Upper lobe of left lung (tissue), 6 donors: ENCODE results near the gene RBBP4. TPM values are rescaled to one million over a fixed set of nuclear protein-coding genes. Genes with fewer than 3 reads are reported as not detected.
A peak's percentile ranks its signal among the peaks of the same experiment; 100 is the strongest.
"Not testable (repeated sequence)": the region's sequence is repeated elsewhere in the genome, so short reads cannot be mapped to it uniquely, and the experiment has no call there.

Experiments used
- ATAC-seq, 2 donors: fragments of 200-7000 bp; cut with Tn5 transposase; one replicate each; pipeline ENCODE4 v1.9.1; 2022; ENCODE audit warnings: mild to moderate bottlenecking in 2 of 2, moderate library complexity in 2 of 2; ENCODE audit not compliant: low FRiP score in 2 of 2
- DNase-seq, 2 donors: peaks; one replicate each; pipeline ENCODE4 v3.0.0-alpha.2; 2019 to 2020
- H3K27ac ChIP-seq, 4 donors: fragments of 200-600 bp; sonication (generic); one replicate each; pipeline ENCODE4 v1.5.1; 2016 to 2019
- H3K27me3 ChIP-seq, 4 donors: fragments of 200-600 bp; sonication (generic); one replicate each; pipeline ENCODE4 v1.5.1; 2017 to 2019
- H3K36me3 ChIP-seq, 4 donors: fragments of 200-600 bp; sonication (generic); one replicate each; pipeline ENCODE4 v1.5.1; 2016 to 2019
- H3K4me1 ChIP-seq, 4 donors: fragments of 200-600 bp; sonication (generic); one replicate each; pipeline ENCODE4 v1.5.1; 2018 to 2019
- H3K4me3 ChIP-seq, 4 donors: fragments of 200-600 bp; sonication (generic); one replicate each; pipeline ENCODE4 v1.5.1; 2017 to 2019; ENCODE audit warnings: mild to moderate bottlenecking in 2 of 4, moderate library complexity in 1 of 4
- H3K9me3 ChIP-seq, 4 donors: fragments of 200-600 bp; sonication (generic); one replicate each; pipeline ENCODE4 v1.5.1; 2018 to 2019
- CTCF ChIP-seq, 6 experiments: fragments of 450-650 bp in 4 of 6; fragments of 200-600 bp in 2 of 6; sonication (generic) in 2 of 6; IDR thresholded peaks; one replicate each; pipeline ENCODE4 v1.5.1; 2016 to 2019; ENCODE audit warnings: antibody characterized with exemption in 6 of 6
- EP300 ChIP-seq, 4 donors: sonication (generic); formaldehyde crosslinking; IDR thresholded peaks; one replicate each; pipeline ENCODE4 v1.5.1; 2017; ENCODE audit warnings: antibody characterized with exemption in 4 of 4, control low read depth in 2 of 4
- POLR2A ChIP-seq, 4 donors: fragments of 450-650 bp; IDR thresholded peaks; one replicate each; pipeline ENCODE4 v1.5.1; 2016 to 2017; ENCODE audit warnings: antibody characterized with exemption in 4 of 4, mild to moderate bottlenecking in 2 of 4
- POLR2AphosphoS5 ChIP-seq, 2 donors: sonication (generic); formaldehyde crosslinking; IDR thresholded peaks; one replicate each; pipeline ENCODE4 v1.5.1; 2017; ENCODE audit warnings: antibody characterized with exemption in 2 of 2
- WGBS, 2 donors: methylation state at CpG; one replicate each; pipeline ENCODE4 v1.1.5; 2017 to 2018; 5-methylcytosine and 5-hydroxymethylcytosine counted together
- total RNA-seq, 6 donors: library from RNA; depleted of rRNA in 4 of 6; stranded (reverse); fragments of >200 nt in 4 of 6; gene quantifications; one replicate each; pipeline versions ENCODE4 v1.1.0 to v1.2.1, GENCODE V29; 2016 to 2021
- donor health status: DM: no; HTN: no; CAD: no; lungs with moderate emphysema.
- donor health status: DM: no; HTN: yes; CAD: no; lungs with severe emphysema.

The RBBP4 gene
- total RNA-seq, 6 donors from 2014 or later, result 72.8 to 161 (median 131) TPM

- H3K9me3 ChIP-seq, result no peaks in the 10 kb centered on the region
- H3K27ac ChIP-seq, result peak overlapping the region in 2 of 4 donors; percentile 17 to 43
- peaks cover 12 to 21% (median 15%) of the 10 kb centered on the region in 4 donors for H3K4me1 ChIP-seq
- TF ChIP-seq CTCF (IDR thresholded peaks at IDR 0.05), result no peak
- no peak for TF ChIP-seq POLR2AphosphoS5 (IDR thresholded peaks at IDR 0.05)
- no peak for TF ChIP-seq EP300 (IDR thresholded peaks at IDR 0.05)
- no peak for TF ChIP-seq POLR2A (IDR thresholded peaks at IDR 0.05)
- peaks cover 0 to 5% (median 0%) of the 10 kb centered on the region in 4 donors for H3K36me3 ChIP-seq
- 91 to 94% methylated on average over 6 of the region's 6 CpGs for whole genome bisulfite sequencing, 2 donors
- ATAC-seq, result no peak
- H3K4me3 ChIP-seq, result no peak overlapping the region
- DNase-seq, result no peak
- no peaks in the 10 kb centered on the region for H3K27me3 ChIP-seq
Measured at GRCh38 chr1:32693455-32694174, 42.6 kb downstream of the RBBP4 start.

- peak overlapping the region in 3 of 4 donors; percentile 39 to 57 (median 40) for H3K27ac ChIP-seq
- DNase-seq, result peak in 1 of 2 donors; percentile 55
- H3K36me3 ChIP-seq, result peaks cover 0 to 5% (median 0%) of the 10 kb centered on the region in 4 donors
- H3K4me1 ChIP-seq, result peaks cover 12 to 21% (median 15%) of the 10 kb centered on the region in 4 donors
- H3K9me3 ChIP-seq, result no peaks in the 10 kb centered on the region
- peak; percentile 32 to 75 for ATAC-seq
- 57 to 64% methylated on average over 17 of the region's 17 CpGs for WGBS, 2 donors
- no peaks in the 10 kb centered on the region for H3K27me3 ChIP-seq
- TF ChIP-seq POLR2AphosphoS5 (IDR thresholded peaks at IDR 0.05) (peak in 1 of 2 donors; percentile 29), EP300 (IDR thresholded peaks at IDR 0.05) (no peak)
- no peak overlapping the region for H3K4me3 ChIP-seq
Measured at GRCh38 chr1:32695098-32695904, 44.3 kb downstream of the RBBP4 start.

GRCh38 chr1:32696041-32696440, 45.0 kb downstream of the RBBP4 start:
- ATAC-seq (no peak), DNase-seq (no peak)
- peaks cover 12 to 21% (median 16%) of the 10 kb centered on the region in 4 donors for H3K4me1 ChIP-seq
- no peak for TF ChIP-seq POLR2AphosphoS5 (IDR thresholded peaks at IDR 0.05)
- no peak for TF ChIP-seq EP300 (IDR thresholded peaks at IDR 0.05)
- no peak for TF ChIP-seq POLR2A (IDR thresholded peaks at IDR 0.05)
- TF ChIP-seq CTCF (IDR thresholded peaks at IDR 0.05), result no peak
- H3K36me3 ChIP-seq, result peaks cover 0 to 5% (median 0%) of the 10 kb centered on the region in 4 donors
- no peak overlapping the region for H3K4me3 ChIP-seq
- H3K9me3 ChIP-seq, result no peaks in the 10 kb centered on the region
- peak overlapping the region in 1 of 4 donors; percentile 40 for H3K27ac ChIP-seq
- 94% methylated on average over 9 of the region's 9 CpGs for WGBS, 2 donors
- no peaks in the 10 kb centered on the region for H3K27me3 ChIP-seq

GRCh38 chr1:32696996-32697395, 46.0 kb downstream of the RBBP4 start:
- not testable (repeated sequence) for H3K27me3 ChIP-seq, H3K9me3 ChIP-seq, H3K27ac ChIP-seq, DNase-seq, H3K4me3 ChIP-seq, H3K36me3 ChIP-seq, ATAC-seq
- WGBS, 2 donors, result 94 to 97% methylated on average over 8 of the region's 8 CpGs
- peaks cover 22 to 29% (median 25%) of the 10 kb centered on the region in 4 donors for H3K4me1 ChIP-seq

GRCh38 chr1:32701421-32701911, 50.5 kb downstream of the RBBP4 start:
- Histone ChIP-seq H3K4me1 (peaks cover 20 to 27% (median 26%) of the 10 kb centered on the region in 4 donors), H3K27ac (peak overlapping the region; percentile 67 to 91 (median 86)), H3K27me3 (peaks cover 0 to 10% (median 0%) of the 10 kb centered on the region in 4 donors), H3K36me3 (no peaks in the 10 kb centered on the region), H3K4me3 (peak overlapping the region in 3 of 4 donors; percentile 73 to 75 (median 73)), H3K9me3 (no peaks in the 10 kb centered on the region)
- ATAC-seq (peak; percentile 11 to 47), DNase-seq (peak in 1 of 2 donors; percentile 35)
- WGBS, 2 donors, result 20 to 36% methylated on average over 5 to 6 of the region's 6 CpGs
- TF ChIP-seq CTCF (IDR thresholded peaks at IDR 0.05) (peak in 1 of 6 experiments; percentile 1), POLR2A (IDR thresholded peaks at IDR 0.05) (no peak), EP300 (IDR thresholded peaks at IDR 0.05) (no peak), POLR2AphosphoS5 (IDR thresholded peaks at IDR 0.05) (no peak)
